ENCODE measurements around the gene GLCE. TPM values are rescaled to one million over a fixed set of nuclear protein-coding genes. Genes with fewer than 3 reads are reported as not detected.

The GLCE gene
- total and polyA plus RNA-seq, 2 donors (not counting 1 experiment from before 2014, with no cell fraction given): 21.7 to 23.9 TPM

DNA sequence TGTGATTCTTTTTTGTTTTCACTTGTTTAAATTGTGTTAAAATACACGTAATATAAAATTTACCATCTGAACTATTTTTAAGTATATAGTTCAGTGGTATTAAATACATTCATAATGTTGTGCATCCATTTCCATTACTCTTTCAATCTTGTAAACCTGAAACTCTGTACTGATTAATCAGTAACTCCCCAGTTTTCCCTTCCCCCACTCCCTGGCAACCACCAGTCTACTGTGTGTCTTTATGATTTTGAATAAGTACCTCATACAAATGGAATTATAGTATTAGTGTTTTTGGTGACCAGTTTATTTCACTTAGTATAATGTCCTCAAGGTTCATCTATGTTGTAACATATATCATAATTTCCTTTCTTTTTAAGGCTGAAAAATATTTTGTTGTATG is 59.3 kb downstream of the GLCE start:
- Histone ChIP-seq H3K9me3 (ENCODE audit: control insufficient read depth, insufficient read depth, low read depth, low read length) (no peaks in the 10 kb centered on the region), H3K4me1 (ENCODE audit: control insufficient read depth, extremely low read depth, insufficient read depth, low read length) (no peaks in the 10 kb centered on the region), H3K4me3 (replicated peaks in 1 of 4; ENCODE audit: control extremely low read depth in 1 of 4, insufficient read depth in 1 of 4, low read depth in 3 of 4, low read length in 4 of 4) (no peak overlapping the region), H2AFZ (ENCODE audit: low read length) (no peak overlapping the region), H3K27ac (ENCODE audit: insufficient read depth, low read length) (no peak overlapping the region), H3K9ac (ENCODE audit: insufficient read depth, low read length) (no peak overlapping the region), H3K79me2 (ENCODE audit: control insufficient read depth, insufficient read depth, low read length) (no peaks in the 10 kb centered on the region), H3K4me2 (ENCODE audit: extremely low read depth, insufficient read depth, low read length) (no peak overlapping the region), H3K27me3 (ENCODE audit: control insufficient read depth, insufficient read depth, low read length) (no peaks in the 10 kb centered on the region), H3K36me3 (ENCODE audit: control insufficient read depth, insufficient read depth, low read length) (no peaks in the 10 kb centered on the region), H4K20me1 (ENCODE audit: control insufficient read depth, extremely low read depth, insufficient read depth, low read length) (no peaks in the 10 kb centered on the region)
- no peak for TF ChIP-seq EZH2 (IDR thresholded peaks at IDR 0.05; ENCODE audit: low read length, missing control alignments)
- TF ChIP-seq, protein P1, sequence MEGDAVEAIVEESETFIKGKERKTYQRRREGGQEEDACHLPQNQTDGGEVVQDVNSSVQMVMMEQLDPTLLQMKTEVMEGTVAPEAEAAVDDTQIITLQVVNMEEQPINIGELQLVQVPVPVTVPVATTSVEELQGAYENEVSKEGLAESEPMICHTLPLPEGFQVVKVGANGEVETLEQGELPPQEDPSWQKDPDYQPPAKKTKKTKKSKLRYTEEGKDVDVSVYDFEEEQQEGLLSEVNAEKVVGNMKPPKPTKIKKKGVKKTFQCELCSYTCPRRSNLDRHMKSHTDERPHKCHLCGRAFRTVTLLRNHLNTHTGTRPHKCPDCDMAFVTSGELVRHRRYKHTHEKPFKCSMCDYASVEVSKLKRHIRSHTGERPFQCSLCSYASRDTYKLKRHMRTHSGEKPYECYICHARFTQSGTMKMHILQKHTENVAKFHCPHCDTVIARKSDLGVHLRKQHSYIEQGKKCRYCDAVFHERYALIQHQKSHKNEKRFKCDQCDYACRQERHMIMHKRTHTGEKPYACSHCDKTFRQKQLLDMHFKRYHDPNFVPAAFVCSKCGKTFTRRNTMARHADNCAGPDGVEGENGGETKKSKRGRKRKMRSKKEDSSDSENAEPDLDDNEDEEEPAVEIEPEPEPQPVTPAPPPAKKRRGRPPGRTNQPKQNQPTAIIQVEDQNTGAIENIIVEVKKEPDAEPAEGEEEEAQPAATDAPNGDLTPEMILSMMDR (conservative IDR thresholded peaks at IDR 0.05 in 1 of 2, IDR thresholded peaks at IDR 0.05 in 1 of 2; ENCODE audit: low read depth in 1 of 2, low read length in 2 of 2): no peak
- DNase-seq (ENCODE audit: low read depth in 2 of 2): no peak

DNA sequence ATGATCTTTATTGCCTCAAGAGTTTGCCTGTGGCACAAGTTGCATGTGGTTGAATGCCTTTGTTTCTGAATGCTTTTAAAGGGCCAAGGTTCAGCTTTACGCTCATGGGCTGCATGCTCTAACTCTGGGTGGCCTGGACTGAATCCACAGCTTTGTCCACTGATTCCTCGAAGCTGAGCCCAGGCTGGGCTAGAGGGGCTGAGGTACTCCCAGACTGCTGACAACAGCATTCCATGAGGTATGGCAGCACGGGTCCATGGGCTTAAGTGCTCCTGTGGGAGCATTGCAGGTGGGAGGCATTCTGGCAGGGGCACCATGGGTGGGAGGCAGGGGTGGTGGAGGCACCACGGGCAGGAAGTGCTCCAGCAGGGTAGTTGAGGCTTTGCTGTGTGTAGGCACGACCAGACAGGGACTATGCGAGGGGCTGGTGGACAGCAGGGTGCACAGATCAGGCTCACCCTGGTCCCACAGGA is 61.6 kb downstream of the GLCE start:
- Histone ChIP-seq H3K36me3 (ENCODE audit: control insufficient read depth, insufficient read depth, low read length) (no peaks in the 10 kb centered on the region), H3K79me2 (ENCODE audit: control insufficient read depth, insufficient read depth, low read length) (no peaks in the 10 kb centered on the region), H3K9ac (ENCODE audit: insufficient read depth, low read length) (no peak overlapping the region), H3K4me3 (replicated peaks in 1 of 4; ENCODE audit: control extremely low read depth in 1 of 4, insufficient read depth in 1 of 4, low read depth in 3 of 4, low read length in 4 of 4) (no peak overlapping the region), H4K20me1 (ENCODE audit: control insufficient read depth, extremely low read depth, insufficient read depth, low read length) (no peaks in the 10 kb centered on the region), H3K9me3 (ENCODE audit: control insufficient read depth, insufficient read depth, low read depth, low read length) (no peaks in the 10 kb centered on the region), H3K4me1 (ENCODE audit: control insufficient read depth, extremely low read depth, insufficient read depth, low read length) (no peaks in the 10 kb centered on the region), H2AFZ (ENCODE audit: low read length) (no peak overlapping the region), H3K27ac (ENCODE audit: insufficient read depth, low read length) (no peak overlapping the region), H3K27me3 (ENCODE audit: control insufficient read depth, insufficient read depth, low read length) (no peaks in the 10 kb centered on the region), H3K4me2 (ENCODE audit: extremely low read depth, insufficient read depth, low read length) (no peak overlapping the region)
- no peak for DNase-seq (ENCODE audit: low read depth in 2 of 2)
- no peak for TF ChIP-seq EZH2 (IDR thresholded peaks at IDR 0.05; ENCODE audit: low read length, missing control alignments)
- TF ChIP-seq, protein P1 (conservative IDR thresholded peaks at IDR 0.05 in 1 of 2, IDR thresholded peaks at IDR 0.05 in 1 of 2; ENCODE audit: low read depth in 1 of 2, low read length in 2 of 2): no peak

DNA sequence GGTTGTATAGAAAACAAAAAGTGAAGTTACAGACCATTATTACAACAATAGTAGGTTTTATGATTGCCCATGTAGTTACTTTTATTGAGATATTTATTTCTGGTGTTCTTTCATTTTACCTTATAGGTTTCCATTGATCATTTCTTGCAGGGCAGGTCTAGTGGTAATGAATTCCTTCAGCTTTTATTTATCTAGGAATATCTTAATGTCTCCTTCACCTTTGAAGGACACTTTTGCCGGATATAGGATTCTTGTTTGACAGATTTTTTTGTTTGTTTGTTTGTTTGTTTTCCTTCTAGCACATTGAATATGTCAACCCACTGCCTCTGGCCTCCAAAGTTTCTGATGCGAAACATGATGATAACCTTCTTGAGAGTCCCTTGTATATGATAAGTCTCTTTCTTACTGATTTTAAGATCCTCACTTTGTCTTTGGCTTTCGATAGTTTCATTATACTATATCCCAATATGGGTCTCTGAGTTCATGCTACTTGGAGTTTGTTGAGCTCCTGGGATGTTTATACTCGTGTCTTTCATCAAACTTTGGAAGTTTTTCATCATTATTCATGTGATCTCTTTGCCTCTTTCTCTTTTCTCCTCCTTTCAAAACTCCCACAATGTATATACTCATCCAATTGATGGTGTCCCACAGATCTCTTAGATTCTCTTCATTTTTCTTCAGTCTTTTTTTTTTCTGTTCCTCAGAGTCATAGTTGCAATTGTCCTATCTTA is 62.8 kb downstream of the GLCE start:
- H3K4me3 ChIP-seq (replicated peaks in 1 of 4; ENCODE audit: control extremely low read depth in 1 of 4, insufficient read depth in 1 of 4, low read depth in 3 of 4, low read length in 4 of 4): no peak overlapping the region
- no peaks in the 10 kb centered on the region for H3K4me1 ChIP-seq (ENCODE audit: control insufficient read depth, extremely low read depth, insufficient read depth, low read length)
- H3K36me3 ChIP-seq (ENCODE audit: control insufficient read depth, insufficient read depth, low read length): no peaks in the 10 kb centered on the region
- DNase-seq (ENCODE audit: low read depth in 2 of 2): no peak
- no peak overlapping the region for H3K4me2 ChIP-seq (ENCODE audit: extremely low read depth, insufficient read depth, low read length)
- TF ChIP-seq EZH2 (IDR thresholded peaks at IDR 0.05; ENCODE audit: low read length, missing control alignments): no peak
- TF ChIP-seq, protein P1 (conservative IDR thresholded peaks at IDR 0.05 in 1 of 2, IDR thresholded peaks at IDR 0.05 in 1 of 2; ENCODE audit: low read depth in 1 of 2, low read length in 2 of 2): no peak
- no peak overlapping the region for H3K27ac ChIP-seq (ENCODE audit: insufficient read depth, low read length)
- H3K27me3 ChIP-seq (ENCODE audit: control insufficient read depth, insufficient read depth, low read length): no peaks in the 10 kb centered on the region
- H3K9ac ChIP-seq (ENCODE audit: insufficient read depth, low read length): no peak overlapping the region
- H4K20me1 ChIP-seq (ENCODE audit: control insufficient read depth, extremely low read depth, insufficient read depth, low read length): no peaks in the 10 kb centered on the region
- no peaks in the 10 kb centered on the region for H3K9me3 ChIP-seq (ENCODE audit: control insufficient read depth, insufficient read depth, low read depth, low read length)
- H2AFZ ChIP-seq (ENCODE audit: low read length): no peak overlapping the region
- no peaks in the 10 kb centered on the region for H3K79me2 ChIP-seq (ENCODE audit: control insufficient read depth, insufficient read depth, low read length)

Measured in fibroblast of lung (primary cell).